Forelimb muscle (tissue), 1 donor: ENCODE results near the gene RSU1. TPM values are rescaled to one million over a fixed set of nuclear protein-coding genes. Genes with fewer than 3 reads are reported as not detected.
A peak's percentile ranks its signal among the peaks of the same experiment; 100 is the strongest.
"Not testable (repeated sequence)": the region's sequence is repeated elsewhere in the genome, so short reads cannot be mapped to it uniquely, and the experiment has no call there.

Source experiments
- DNase-seq: peaks from one replicate; pipeline ENCODE4 v3.0.0-alpha.2; 2013; ENCODE audit warnings: low read depth
- polyA plus RNA-seq: library from polyadenylated mRNA; unstranded; fragments of 120-200 nt; gene quantifications from one replicate; pipeline ENCODE4 v1.2.1, GENCODE V29; 2013; ENCODE audit not compliant: insufficient read length

RSU1 gene
- polyA plus RNA-seq, 1 donor = 93.8 TPM

DNA sequence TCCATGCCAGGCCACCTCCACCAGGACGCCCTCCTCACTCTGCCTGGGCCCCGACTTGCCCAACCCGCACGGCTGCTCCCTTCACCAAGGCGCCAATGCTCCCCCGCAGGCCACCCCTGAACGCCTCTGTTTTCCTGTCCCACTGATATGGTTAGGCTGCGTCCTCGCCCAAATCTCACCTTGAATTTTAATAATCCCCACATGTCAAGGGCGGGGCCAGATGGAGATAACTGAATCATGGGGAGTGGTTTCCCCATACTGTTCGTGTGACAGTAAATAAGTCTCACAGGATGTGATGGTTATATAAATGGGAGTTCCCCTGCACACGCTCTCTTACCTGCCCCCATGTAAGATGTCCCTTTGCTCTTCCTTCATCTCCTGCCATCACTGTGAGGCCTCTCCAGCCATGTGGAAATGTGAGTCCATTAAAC lies 29.8 kb downstream of the RSU1 start:
- DNase-seq = no peak

DNA sequence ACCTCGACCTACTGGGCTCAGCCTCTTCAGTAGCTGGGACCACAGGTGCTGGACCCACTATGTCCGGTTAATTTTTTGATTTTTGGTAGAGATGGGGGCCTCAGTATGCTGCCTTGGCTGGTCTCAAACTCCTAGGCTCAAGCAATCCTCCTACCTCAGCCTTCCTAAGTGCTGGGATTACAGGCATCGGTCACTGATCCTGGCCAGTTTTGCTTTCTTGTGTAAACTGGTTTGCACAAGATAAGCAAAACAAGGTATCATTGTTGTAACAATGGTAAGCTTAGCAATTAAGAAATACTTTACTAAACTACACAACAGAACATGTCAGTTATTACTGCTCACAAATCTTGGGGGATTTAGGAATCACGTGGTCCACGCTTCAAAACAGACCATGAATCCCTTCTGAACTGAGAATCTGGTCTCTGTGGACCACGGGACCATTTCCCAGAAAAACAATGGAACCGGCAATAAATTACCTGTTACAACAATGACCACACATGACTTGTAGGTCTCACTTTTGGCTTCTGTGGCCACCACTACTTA lies 36.8 kb downstream of the RSU1 start:
- no peak for DNase-seq

DNA sequence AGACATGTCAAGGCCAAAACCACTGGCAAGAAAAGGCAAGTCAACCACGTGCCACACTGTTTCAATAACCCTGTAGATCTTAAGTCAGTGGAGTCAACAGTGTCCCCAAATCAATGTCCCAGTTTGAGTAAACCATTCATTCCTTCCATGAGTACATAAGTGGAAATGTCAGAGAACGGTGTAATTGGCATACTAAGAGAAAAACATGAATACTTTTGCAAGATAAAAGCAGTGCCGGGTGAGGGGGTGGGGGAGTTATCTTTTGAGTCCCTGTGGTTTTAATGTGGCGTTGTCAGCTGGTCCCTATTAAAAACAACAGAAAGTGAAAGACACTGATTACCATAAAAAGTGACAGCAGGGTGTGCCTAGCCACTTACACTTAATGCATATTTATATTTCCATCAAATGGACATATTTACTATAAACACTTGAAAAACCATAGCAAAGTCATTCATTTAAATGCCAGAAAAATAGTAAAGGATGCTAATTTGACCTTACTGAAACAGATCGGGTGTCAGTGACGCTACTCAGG lies 37.8 kb downstream of the RSU1 start:
- DNase-seq = no peak

DNA sequence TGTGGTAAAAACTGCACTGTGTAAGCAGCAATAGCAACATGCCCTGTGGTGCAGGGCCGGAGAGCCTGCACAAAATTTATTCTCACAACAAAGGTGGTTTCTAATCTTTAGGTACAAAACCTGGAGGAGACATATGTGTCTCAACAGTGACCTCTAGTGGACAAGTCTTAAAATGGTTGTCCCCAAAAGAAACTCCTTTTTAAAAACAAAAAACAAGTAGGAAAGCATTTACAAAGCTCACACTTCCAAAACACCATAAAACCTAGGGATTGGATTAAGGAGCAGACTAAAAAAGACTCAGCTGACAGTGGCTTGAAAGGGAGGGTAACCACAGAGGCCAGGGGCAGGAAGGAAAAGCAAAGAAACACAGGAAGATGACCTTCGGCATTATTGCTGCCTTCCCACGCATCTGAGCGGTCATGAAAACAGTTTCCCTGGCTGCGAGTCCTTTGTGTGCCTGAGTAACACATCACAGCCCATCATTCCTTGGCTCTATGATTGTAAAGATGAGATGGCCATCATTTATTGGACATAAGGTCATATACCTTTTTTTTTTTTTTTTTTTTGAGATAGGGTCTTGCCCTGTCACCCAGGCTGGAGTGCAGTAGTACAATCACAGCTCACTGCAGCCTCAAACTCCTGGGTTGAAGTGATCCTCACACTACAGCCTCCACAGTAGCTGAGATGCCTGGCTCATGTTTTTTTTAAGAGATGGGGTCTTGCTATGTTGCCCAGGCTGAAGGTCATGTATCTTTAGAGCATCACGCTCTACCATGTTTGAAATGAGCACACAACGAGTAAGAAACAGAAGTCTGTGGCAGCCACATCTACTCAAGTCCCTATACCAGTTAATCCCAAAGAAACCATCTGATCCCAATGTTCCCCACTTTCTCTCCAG lies 39.5 kb downstream of the RSU1 start:
- peak; percentile 34 for DNase-seq

DNA sequence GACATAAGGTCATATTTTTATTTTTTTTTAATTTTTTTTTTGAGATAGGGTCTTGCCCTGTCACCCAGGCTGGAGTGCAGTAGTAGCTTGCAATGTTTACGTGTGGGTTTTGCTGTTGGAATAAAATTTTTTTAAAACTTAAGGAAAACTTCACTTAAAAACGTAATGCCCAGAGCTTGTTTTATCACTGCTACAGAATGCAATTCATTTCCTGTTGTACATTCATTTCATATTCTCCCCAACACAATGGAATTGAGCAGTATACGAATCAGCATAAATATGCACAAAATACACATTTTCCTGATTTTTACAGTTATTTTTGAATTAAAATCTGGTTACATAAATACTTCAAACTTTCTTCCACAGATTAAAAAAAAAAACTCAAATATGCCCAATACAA lies 40.3 kb downstream of the RSU1 start:
- no peak for DNase-seq

DNA sequence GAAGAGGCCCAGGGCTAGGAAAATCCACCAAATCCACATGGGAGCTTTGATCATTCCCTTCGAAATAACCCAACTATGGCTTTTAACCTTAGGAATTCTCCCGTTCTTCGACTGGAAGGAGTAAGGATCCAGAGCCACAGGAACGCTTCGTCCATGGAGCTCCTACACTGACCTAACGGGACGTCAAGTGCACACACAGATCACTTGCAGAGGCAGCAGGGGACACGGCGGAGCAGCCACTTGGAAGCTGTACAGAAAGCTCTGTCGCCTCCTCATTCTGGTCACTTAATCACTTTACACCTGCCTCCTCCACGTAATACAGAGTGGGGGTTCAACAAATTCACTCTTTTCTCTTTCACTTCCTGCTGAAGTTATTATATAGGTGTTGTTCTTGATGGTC lies 43.9 kb downstream of the RSU1 start:
- DNase-seq = no peak

DNA sequence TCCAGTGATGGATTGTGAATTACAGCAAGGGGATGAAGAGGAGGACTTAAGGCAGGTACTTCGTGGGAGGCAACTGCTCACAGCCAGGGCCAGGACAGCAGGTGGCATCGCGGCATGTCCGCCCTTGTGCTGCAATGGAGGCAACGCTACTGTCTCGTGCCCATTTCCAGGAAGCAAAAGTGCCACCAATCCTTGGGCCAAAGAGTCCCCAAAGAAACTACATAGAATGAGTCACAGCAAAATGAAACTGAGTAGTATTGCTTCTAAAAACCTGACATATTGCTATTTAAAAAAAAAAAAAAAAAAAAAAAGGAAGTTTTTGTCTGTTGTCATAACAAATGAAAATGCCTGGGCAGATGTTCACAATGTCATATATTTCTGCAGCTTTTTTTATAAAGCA lies 46.6 kb downstream of the RSU1 start:
- no peak for DNase-seq

DNA sequence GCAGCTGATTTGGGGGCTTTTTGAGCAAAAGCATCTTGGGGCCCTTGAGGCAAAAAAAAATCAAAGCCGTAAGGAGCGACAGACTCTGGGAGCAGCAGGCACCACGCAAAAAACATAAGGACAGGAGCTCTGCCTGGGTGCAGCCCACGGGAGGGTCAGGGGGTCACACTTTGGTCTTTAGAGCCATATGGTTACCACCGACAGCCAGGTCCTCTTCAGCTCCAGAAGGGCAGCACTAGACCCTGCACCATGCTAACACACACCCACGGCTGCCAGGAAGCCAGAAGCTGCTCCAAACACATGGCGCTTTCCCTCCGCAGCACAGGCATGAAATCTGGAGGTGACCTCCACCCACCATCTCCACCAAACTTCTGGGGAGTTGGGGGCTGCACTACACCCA lies 47.1 kb downstream of the RSU1 start:
- no peak for DNase-seq

DNA sequence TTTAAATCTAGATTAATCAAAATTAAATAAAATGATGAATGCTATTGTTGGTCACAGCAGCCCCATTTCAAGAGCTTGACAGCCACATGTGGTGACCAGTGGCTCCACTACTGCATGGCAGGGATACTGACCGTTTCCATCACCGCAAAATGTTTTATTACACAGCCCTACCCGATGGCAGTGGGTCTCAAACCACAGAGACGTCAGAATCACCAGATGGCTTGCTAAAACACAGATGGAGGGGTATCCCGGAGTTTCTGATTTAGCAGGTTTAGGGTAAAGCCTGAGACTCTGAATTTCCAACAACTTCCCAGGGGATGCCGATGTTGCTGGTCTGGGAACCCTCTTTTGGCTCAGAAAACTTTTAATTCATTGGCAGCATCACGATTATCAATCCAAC lies 47.9 kb downstream of the RSU1 start:
- no peak for DNase-seq

DNA sequence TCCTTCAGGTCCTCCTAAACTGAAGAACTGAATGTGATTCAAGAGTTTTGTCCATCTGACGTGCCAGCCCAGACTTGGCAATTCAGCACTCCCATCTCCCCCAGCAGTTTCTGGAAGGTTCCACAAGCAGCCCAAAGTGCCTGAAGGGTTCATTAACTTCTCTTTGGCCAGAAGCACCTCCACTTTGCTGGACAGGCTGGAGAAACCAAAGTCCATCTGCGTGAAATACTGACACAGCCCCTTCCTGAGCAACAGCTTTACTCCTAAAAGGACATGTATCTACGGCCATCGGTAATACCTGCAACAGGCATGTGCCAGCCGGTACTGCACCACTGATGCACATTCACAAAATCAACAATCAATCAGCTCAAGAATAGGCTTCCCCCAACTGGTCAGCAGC lies 48.5 kb downstream of the RSU1 start:
- DNase-seq = no peak

DNA sequence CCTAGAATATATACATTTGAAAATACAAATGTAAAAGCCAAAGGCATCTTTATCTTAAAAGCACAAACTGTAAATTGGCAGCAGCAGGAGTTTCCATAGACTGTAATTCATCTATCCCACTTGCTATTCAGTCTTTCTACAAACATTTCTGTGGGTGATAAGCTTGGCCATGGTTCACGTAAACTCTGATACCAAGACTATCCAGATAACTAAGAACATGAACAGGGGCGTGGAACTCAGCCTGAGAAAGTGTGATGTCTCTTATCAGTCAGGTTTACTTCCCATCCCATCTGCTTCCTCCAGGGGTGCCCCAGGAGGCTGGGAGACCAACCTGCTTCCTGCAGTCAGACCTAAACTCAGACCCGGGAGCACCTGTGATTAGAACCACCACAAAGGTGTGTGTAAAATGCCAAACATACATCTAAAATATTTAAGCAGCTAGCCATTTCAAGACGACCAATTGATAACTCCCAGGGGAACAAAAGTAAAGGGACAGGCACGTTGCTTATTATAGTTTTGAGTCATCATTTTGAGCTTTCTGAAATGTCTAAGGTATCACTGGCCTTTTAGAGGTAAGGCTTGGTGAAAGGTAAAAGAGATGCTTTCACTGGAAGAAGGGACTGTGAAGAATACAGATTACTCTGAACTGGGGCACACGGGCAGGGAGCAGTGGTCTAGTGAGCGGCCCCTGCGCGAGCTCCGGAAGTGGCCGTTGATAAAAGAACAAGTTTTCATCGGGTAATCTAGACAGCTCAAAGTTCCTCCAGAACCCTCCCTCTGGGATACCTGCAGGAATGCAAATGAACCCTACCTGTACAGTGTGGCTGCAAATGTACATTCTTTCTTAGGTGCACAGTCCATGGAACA lies 51.5 kb downstream of the RSU1 start:
- DNase-seq = no peak

DNA sequence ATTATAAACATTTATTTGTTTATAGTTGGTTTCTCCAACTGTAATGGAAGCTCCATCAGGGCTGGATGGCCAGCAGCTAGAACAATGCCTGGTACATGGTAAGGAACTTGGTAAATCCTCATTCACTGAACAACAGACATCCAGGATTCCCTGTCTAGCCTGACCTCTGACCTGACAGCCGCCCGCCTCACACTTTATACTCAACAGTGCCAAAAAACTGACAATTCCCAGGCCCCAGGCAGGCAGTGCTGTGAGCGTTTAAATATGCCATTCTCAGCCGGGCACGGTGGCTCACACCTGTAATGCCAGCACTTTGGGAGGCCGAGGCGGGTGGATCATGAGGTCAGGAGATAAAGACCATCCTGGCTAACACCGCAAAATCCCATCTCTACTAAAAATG lies 55.9 kb downstream of the RSU1 start:
- DNase-seq = no peak

DNA sequence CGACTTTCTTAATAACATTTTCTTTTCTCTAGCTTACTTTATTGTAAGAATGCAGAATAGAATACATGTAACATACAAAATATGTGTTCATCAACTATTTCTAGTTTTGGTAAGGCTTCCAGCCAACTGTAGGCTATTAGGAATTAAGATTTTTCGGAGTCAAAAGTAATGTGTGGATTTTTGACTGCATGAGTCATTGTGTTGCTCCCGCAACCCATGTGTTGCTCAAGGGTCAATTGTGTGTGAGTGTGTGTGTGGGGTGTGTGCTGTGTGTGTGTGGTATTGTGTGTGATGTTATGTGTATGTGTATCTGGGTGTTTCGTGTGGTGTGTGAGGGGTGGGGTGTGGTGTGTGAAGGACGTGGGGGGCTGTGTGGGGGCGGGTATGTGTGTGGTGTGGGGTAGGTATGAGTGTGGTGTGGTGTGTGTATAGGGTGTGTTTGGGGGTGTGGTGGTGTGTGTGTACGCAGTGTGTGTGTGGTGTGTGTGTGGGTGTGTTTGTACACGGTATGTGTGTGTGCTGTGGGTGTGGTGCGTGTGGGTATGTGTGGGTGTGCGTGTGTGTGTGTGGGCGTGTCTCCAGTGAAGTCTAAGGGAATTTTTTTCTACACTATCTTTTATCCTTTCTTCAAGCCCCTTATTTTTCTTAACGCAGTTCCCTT lies 60.5 kb downstream of the RSU1 start:
- DNase-seq = no peak

DNA sequence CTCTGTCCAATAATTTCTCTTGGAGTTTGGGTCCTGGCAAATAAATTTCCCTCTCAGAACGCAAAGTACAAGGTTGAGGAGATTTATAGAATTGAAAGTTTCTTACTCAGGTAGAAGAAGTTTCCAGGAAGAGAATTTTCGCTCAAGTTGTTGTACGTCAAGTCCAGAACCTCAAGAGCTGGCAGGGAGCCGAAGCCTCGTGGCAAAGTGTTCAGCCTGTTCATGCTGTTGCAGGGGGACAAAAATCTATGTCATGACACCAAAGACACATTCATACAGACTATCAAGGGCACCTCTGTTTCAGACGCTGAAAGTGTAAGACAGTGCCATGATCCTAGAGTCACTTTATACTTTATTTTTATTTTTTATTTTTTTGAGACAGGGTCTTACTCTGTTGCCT lies 62.5 kb downstream of the RSU1 start:
- no peak for DNase-seq

DNA sequence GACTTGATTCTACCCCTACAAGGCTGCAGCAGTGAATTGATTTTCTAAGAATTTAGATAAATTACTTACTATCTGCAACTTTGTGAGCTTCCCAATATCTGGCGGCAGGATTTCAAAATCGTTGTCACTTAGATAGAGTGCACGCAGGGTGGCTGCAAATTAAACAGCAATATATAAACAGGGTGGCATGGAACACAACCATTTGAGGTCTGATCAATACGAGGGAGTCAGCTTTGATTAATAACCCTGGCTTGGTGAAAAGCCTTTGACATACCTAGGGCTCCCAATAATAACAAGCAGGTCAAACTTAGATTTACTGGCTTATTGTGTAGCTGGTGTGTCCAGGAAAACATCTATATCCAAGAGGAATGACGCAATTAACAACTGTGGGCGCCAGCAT lies 64.4 kb downstream of the RSU1 start:
- DNase-seq = not testable (repeated sequence)

DNA sequence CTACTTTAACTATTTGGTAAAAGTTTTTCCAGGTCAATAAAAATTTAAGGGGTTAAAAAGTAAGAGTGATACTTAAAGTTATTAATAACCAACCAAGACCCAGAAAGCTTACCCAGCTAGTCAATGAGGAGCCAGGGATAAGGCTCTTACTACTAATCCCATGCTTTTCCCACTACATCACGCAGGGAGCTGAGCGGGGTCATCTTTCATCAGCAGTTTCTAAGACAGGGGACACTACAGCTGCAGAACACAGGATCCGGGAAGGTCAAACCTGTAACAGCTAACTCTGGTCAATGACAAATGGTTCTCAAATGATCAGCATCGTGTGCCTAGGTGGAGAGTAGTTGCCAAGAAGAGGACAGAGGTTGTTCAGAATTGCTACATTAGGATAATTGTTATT lies 65.1 kb downstream of the RSU1 start:
- no peak for DNase-seq

DNA sequence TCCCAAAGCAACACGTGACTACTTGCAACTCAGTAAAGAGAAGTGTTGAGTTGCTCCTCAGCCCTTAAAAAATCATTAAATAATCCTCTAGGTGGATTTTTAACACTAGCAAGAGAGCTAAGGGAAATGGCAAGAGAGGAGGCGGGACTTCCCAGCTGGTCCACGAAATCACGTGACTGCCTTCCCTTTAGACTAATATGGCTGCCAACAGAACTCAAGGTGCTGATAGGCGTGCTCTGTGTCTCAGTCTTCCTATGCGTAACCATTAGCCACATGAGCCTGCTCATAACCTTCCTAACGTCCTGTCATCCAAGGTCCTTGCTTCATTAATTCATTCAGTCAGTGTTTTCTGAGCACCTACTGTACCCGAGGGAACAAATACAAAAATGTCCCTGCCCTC lies 66.0 kb downstream of the RSU1 start:
- no peak for DNase-seq

DNA sequence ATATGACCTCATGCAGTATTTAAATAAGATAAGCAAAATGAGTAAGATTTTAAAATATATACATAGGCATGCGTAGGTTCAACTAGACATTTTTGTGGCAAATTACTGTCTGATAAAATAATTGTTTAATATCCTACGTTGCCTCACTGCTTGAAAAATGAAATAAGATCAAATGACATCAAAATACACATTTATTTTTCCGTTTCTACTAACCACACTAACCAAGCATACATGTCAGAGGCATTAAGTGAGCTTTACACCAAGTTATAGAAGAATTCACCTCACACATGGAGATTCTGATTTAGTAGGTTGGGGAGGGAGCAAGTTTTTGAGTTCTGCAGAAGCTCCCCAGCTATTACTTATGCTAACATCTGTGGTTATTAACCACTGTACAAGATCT lies 66.8 kb downstream of the RSU1 start:
- no peak for DNase-seq

DNA sequence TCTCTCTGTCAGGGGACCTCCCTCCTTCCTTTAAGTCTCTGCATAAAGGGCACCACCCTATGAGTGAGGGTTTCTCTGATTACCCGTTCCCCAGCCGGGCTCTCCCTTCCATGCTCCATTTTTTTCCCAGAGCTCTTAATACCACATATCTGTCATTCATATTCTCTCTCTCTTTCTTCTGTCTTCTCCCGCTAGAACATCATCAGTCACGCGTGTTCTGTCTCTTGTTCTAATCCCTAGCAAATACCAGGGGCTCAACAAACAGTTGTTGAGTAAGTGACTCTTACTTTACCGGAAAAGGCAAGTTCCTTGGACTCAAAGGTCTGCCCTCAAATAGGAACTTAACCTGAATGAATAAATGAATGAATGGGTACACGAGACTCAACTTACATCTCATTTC lies 68.5 kb downstream of the RSU1 start:
- DNase-seq = no peak

DNA sequence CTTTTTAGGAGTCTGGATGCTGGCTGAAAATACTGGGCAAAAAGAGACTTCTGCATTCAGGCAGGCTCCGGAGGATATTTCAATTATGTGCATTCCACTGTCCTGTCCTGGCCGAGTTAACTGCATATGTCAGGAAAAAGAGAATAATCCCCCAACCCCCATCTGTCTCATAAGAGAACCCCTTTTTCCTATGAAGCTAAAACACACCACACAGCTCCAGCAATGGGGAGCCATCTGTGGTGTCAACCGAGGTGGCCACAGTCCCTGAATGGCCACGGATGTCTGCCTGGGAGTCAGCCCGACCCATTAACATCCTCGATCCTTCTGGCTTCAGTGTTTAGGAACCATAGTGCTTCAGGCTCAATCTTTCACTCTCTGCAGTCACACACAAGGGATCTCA lies 70.4 kb downstream of the RSU1 start:
- no peak for DNase-seq

DNA sequence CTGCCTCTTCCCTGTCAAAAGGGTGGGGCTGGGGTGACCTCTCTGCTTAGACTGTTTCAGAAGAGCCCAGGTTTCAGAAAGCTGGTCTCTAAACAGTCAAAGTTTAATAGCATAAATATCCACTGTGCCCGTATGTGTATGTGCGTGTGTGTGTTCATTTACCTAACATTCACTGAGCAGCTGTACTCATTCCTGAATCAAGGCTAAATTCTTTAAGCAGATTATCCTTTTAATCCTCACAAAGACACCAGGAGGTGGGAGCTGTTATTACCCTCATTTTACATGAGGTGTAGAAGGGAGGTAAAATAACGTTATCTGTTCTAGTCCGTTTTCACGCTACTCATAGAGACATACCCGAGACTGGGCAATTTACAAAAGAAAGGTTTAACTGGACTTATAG lies 72.2 kb downstream of the RSU1 start:
- no peak for DNase-seq
